Mucosa of descending colon (tissue), 3 donors: Measurements from ENCODE around the gene OOSP2. TPM values are rescaled to one million over a fixed set of nuclear protein-coding genes. Genes with fewer than 3 reads are reported as not detected.
"Not testable (repeated sequence)": the region's sequence is repeated elsewhere in the genome, so short reads cannot be mapped to it uniquely, and the experiment has no call there.

Experiments used
- ATAC-seq: fragments of 200-7000 bp; cut with Tn5 transposase; one replicate; pipeline ENCODE4 v1.9.1; 2020; ENCODE audit warnings: mild to moderate bottlenecking, moderate library complexity
- DNase-seq, 3 donors: peaks; one replicate each; pipeline ENCODE4 v3.0.0-alpha.2; 2020
- H3K36me3 ChIP-seq: fragments of 200-600 bp; one replicate; pipeline ENCODE4 v1.8.0; 2021; ENCODE audit warnings: low read depth, mild to moderate bottlenecking
- H3K4me1 ChIP-seq: fragments of 200-600 bp; one replicate; pipeline ENCODE4 v1.8.0; 2021; ENCODE audit warnings: low read depth, mild to moderate bottlenecking
- H3K4me3 ChIP-seq: fragments of 200-600 bp; one replicate; pipeline ENCODE4 v1.8.0; 2021; ENCODE audit warnings: mild to moderate bottlenecking
- H3K9me3 ChIP-seq: fragments of 200-600 bp; one replicate; pipeline ENCODE4 v1.8.0; 2021; ENCODE audit warnings: mild to moderate bottlenecking
- CTCF ChIP-seq: fragments of 200-600 bp; IDR thresholded peaks from one replicate; pipeline ENCODE4 v1.8.0; 2022; ENCODE audit warnings: antibody characterized with exemption, mild to moderate bottlenecking
- intact Hi-C, 2 donors: fragments of 100-400 bp; cut with DNase I in 1 of 2; cut with micrococcal nuclease in 1 of 2; formaldehyde crosslinking; loops; one replicate each; pipeline versions ENCODE4 v1.11.0 to v1.11.1; 2022; cut with DNase I, micrococcal nuclease
- total RNA-seq, 3 donors: library from RNA; stranded (reverse); fragmentation: NEBNext Ultra II Directional in 2 of 3; extraction: Animal tissue kit (Norgen Biotek cat#: 25700) in 2 of 3; gene quantifications; one replicate each; pipeline versions ENCODE4 v1.2.1 to v1.2.4, GENCODE V29; 2021 to 2023
- donor health status: DM: no; HTN: no; CAD: no; lungs with moderate emphysema.
- donor health status: DM: no; HTN: no; CAD: no.
- donor health status: DM: no; HTN: yes; CAD: no.

Gene OOSP2
- total RNA-seq, 3 donors from 2014 or later: not detected

- no peak for TF ChIP-seq CTCF
- Histone ChIP-seq H3K9me3 (no peaks in the 10 kb centered on the region), H3K4me1 (no peaks in the 10 kb centered on the region), H3K4me3 (no peak overlapping the region), H3K36me3 (no peaks in the 10 kb centered on the region)
- no peak for ATAC-seq
- intact Hi-C loops: no loop called here
- DNase-seq: no peak
Observed at GRCh38 chr11:60069450-60069849, 29.2 kb downstream of the OOSP2 start.

GRCh38 chr11:60071644-60072043, 31.4 kb downstream of the OOSP2 start:
- intact Hi-C loops, H3K4me1 ChIP-seq, ATAC-seq, DNase-seq, H3K4me3 ChIP-seq, H3K9me3 ChIP-seq, H3K36me3 ChIP-seq: not testable (repeated sequence)

- no peak for TF ChIP-seq CTCF
- H3K4me3 ChIP-seq: no peak overlapping the region
- no peak for ATAC-seq
- DNase-seq: no peak
- peaks cover 5% of the 10 kb centered on the region for H3K9me3 ChIP-seq
- no peaks in the 10 kb centered on the region for H3K36me3 ChIP-seq
- no peaks in the 10 kb centered on the region for H3K4me1 ChIP-seq
- intact Hi-C loops: no loop called here
Observed at GRCh38 chr11:60077216-60077817, 37.1 kb downstream of the OOSP2 start.

GRCh38 chr11:60077981-60078380, 37.8 kb downstream of the OOSP2 start:
- H3K36me3 ChIP-seq: no peaks in the 10 kb centered on the region
- ATAC-seq (no peak), DNase-seq (no peak)
- H3K4me3 ChIP-seq: no peak overlapping the region
- no peak for TF ChIP-seq CTCF
- intact Hi-C loops: no loop called here
- no peaks in the 10 kb centered on the region for H3K4me1 ChIP-seq
- H3K9me3 ChIP-seq: peaks cover 5% of the 10 kb centered on the region

- TF ChIP-seq CTCF: no peak
- intact Hi-C loops: no loop called here
Observed at GRCh38 chr11:60078745-60079144, 38.5 kb downstream of the OOSP2 start.

GRCh38 chr11:60080535-60080934, 40.3 kb downstream of the OOSP2 start:
- ATAC-seq: no peak
- no peaks in the 10 kb centered on the region for H3K36me3 ChIP-seq
- TF ChIP-seq CTCF: no peak

More at GRCh38 chr11:60078745-60079144, 38.5 kb downstream of the OOSP2 start:
- no peak overlapping the region for H3K4me3 ChIP-seq
- ATAC-seq (no peak), DNase-seq (no peak)
- no peaks in the 10 kb centered on the region for H3K36me3 ChIP-seq
- no peaks in the 10 kb centered on the region for H3K4me1 ChIP-seq
- peaks cover 5% of the 10 kb centered on the region for H3K9me3 ChIP-seq

More at GRCh38 chr11:60080535-60080934, 40.3 kb downstream of the OOSP2 start:
- H3K4me1 ChIP-seq: no peaks in the 10 kb centered on the region
- H3K4me3 ChIP-seq: no peak overlapping the region
- H3K9me3 ChIP-seq: peaks cover 5% of the 10 kb centered on the region
- DNase-seq: no peak
- intact Hi-C loops: no loop called here
